CD4-positive, alpha-beta T cell treated with Interleukin-12 subunit alpha and Interleukin-12 subunit beta, for 1 hour (primary cell): ENCODE data around the gene IL27RA.
"Not testable (repeated sequence)": the region's sequence is repeated elsewhere in the genome, so short reads cannot be mapped to it uniquely, and the experiment has no call there.

Source experiments
- DNase-seq: peaks from one replicate; pipeline ENCODE4 v3.0.0-alpha.2; 2020

The IL27RA gene

GRCh38 chr19:14033946-14034345, 2.4 kb downstream of the IL27RA start:
- DNase-seq: no peak

DNA sequence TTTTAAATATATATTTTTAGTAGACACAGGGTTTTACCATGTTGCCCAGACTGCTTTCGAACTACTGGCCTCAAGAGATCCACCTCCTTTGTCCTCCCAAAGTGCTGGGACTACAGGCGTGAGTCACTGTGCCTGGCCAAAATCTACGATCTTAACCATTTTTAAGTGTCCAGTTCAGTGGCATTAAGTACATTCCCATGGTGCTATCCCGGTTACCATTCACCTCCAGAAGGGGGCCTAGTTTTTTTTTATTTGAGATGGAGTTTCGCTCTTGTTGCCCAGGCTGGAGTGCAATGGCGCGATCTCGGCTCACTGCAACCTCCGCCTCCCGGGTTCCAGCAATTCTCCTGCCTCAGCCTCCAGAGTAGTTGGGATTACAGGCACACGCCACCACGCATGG, 3.6 kb downstream of the IL27RA start:
- not testable (repeated sequence) for DNase-seq

GRCh38 chr19:14035706-14036105, 4.1 kb downstream of the IL27RA start:
- DNase-seq: no peak

GRCh38 chr19:14039181-14039580, 7.6 kb downstream of the IL27RA start:
- DNase-seq: no peak

DNA sequence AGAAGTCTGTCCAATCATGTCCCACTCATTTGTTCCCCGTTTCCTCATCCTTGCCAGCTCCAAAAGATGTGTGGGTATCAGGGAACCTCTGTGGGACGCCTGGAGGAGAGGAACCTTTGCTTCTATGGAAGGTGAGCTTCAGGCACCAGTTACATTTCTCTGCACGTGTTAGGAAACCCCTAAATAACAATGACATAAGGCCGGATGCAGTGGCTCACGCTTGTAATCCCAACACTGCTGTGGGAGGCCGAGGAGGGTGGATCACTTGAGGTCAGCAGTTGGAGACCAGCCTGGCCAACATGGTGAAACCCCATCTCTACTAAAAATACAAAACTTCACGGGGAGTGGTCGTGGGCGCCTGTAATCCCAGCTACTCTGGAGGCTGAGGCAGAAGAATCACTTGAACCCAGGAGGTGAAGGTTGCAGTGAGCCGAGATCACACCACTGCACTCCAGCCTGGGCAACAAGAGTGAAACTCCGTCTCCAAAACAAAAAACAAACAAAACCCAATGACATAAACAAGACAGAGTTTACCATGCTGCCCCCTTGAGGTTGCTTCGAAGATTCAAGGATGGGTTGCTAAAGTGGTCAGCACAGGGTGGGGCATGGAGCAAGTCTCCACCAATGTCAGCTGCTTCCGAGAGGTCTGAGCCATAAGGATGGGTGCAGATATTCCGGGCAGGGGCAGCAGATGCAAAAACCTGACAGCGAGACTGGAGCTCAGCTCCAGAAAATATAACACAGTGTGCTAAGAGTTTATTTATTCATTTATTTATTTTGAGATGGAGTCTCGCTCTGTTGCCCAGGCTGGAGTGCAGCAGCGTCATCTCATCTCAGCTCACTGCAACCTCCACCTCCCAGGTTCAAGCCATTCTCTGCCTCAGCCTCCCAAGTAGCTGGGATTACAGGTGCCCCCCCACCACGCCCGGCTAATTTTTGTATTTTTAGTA, 11.4 kb downstream of the IL27RA start:
- DNase-seq: peak; percentile 75

GRCh38 chr19:14047866-14048265, 16.3 kb downstream of the IL27RA start:
- not testable (repeated sequence) for DNase-seq

DNA sequence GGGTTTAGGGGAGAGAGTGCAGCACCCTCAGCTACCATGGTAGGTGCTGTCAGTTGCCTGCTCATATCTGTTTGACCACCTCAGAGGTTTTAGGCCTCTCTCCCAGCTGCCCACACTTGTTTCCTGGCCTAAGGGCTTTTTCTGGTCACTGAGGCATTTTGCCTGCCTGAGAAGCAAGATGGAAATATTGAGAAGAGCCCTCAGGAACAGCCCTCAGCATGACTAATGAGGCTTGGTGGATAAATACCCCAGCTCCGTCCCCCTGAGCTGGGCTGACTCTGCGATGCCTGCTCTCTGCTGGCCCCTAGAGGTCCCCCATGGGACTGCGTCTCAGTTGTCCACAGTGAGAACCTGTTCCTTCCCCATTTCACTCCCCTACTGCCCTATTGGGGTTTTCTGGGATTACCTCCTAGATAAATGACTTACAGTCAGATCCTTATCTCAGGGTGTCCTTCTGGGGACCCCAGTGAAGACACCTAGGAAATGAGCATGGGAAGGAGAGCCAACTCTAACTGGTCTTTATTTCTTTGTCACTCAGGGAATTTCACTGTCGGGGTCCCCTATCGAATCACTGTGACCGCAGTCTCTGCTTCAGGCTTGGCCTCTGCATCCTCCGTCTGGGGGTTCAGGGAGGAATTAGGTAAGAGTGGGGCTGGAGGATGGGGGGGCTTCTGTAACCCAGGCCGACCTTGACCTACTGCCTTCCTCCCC, 17.0 kb downstream of the IL27RA start:
- DNase-seq: peak; percentile 80

GRCh38 chr19:14050512-14050911, 18.9 kb downstream of the IL27RA start:
- DNase-seq: no peak

GRCh38 chr19:14050961-14051360, 19.4 kb downstream of the IL27RA start:
- not testable (repeated sequence) for DNase-seq

- DNase-seq: no peak
Measured at GRCh38 chr19:14051980-14052379, 20.4 kb downstream of the IL27RA start.

- DNase-seq: no peak
Measured at GRCh38 chr19:14052470-14052869, 20.9 kb downstream of the IL27RA start.

DNA sequence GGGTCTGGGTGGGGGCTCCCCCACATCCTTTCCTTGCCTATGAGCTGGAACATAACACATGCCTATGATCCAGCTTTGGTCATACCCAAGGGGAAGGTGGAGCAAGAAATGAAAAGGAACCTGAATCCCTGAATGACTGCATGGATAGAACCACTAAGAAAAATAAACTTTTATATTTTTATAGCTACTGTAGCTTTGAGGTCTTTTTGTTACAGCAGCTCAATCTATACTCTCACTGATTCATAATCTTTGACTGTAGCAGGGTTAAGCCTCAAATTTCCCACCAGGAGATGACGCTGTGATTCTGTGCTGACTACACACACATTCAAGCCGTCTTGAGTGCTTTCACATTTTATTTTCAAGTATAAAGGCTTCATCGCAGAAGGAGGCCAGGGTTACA, 21.5 kb downstream of the IL27RA start:
- no peak for DNase-seq

DNA sequence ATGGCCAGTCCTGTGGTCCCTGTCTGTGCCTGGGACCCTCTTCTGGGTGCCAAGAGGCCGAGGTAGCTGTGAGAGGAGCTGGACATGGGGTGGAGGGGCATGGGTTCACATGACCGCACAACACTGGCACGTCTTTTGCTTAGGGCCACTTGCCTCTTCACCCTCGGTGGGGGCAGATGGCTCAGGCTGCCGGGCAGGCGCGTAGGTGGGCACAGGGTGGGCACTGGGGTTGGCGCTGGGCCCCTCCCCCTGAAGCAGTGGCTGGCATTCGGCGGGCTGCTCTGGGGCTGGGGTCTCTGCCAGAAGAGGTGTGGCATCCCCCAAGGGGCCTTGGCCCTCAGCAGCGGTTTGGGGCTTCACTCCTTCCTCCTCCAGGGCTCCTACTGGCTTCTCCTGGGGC, 21.9 kb downstream of the IL27RA start:
- DNase-seq: no peak

GRCh38 chr19:14054099-14054498, 22.5 kb downstream of the IL27RA start:
- no peak for DNase-seq

DNA sequence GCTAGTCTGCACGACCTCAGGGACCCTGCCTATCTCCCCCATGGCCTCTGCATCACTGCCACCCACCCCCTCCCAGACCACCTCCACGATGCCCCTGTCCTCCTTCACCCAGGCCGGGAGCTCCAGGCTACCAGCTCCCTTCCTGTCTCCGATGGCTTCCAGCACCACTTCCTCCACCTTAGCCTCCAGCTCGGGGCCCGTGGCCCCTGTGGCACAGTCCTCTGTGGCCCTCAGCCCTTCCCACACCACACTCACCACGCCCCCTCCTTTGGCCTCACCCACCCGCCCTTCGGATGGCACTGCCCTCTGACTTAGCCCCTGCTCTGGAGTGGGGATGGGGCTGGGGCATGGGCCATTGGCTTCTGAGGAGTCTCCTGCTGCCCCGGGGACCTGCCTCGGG, 23.2 kb downstream of the IL27RA start:
- DNase-seq: no peak

DNA sequence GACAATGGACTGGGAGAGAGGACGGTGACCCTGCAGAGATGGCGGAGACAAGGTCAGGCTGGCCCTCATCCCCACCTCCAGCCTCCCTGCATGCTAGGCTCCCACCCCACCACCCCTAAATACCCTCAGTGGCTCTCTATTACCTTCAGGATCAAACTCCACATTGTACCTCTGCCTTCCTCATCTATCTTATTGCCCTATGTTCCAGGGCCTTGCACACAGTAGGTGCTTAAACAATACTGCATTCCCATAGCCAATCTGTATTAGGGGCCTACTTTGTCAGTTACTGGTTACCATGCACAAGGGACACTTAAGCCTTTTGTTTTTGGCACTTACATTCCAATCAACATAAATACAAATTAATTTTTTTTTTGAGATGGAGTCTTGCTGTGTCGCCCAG, 23.8 kb downstream of the IL27RA start:
- no peak for DNase-seq

GRCh38 chr19:14056069-14056666, 24.6 kb downstream of the IL27RA start:
- DNase-seq: no peak

GRCh38 chr19:14056741-14057356, 25.3 kb downstream of the IL27RA start:
- DNase-seq: no peak

DNA sequence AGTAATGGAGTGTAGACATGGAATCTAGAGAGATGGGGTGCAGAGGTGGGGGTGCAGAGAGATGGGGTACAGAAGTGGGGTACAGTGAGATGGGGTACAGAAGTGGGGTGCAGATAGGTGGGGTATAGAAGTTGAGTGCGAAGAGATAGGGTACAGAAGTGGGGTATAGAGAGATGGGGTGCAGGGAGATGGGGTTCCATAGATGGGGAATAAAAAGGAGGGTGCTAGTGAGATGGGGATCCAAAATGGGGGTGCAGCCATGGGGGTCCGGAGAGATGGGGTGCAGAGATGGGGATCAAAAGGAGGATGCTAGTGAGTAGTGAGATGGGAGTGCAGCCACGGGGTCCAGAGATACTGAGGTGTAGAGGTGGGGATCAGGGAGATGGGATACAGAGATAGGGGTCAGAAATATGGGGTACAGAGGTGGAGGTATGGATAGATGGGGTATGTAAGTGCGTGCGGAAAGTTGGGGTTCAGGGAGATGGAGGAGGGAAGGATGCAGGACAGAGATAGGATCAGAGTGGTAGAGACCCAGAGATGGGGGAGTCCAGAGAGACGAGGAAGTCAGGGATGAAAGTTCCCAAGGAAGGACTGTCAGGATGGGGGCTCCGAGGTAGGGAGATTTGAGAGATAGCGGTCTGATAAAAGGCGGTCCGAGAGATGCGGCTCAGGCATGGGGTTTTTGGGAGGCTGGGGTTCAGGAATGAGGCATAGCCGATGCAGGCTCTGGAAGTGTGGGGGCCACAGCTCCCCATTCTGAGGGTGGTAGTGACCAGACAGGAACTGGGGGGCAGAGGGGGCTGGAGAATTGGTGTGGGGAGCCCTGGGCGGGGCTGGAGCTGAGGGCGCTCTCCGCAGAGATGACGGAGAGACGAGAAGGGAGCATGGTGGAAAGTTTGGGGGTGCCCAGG, 26.9 kb downstream of the IL27RA start:
- no peak for DNase-seq

DNA sequence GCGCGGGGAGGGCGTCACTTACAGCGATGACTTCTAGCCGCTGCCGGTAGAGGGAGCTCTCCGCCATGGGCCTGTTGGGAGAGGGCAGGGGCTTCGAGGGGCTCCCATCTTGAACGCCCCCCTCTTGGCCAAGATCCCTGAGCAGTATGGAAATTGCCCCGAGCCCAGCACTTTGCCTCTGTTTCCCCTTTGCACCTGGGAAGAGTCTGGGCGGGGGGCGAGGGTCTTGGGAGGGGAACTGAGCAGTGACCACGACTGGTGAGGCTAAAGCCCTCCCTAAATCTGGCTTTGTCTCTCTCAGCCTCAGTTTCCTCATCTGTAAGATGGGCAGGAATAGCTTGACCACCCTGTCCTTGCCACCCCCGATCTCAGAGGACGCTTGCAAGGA, 27.5 kb downstream of the IL27RA start:
- DNase-seq: peak; percentile 51

DNA sequence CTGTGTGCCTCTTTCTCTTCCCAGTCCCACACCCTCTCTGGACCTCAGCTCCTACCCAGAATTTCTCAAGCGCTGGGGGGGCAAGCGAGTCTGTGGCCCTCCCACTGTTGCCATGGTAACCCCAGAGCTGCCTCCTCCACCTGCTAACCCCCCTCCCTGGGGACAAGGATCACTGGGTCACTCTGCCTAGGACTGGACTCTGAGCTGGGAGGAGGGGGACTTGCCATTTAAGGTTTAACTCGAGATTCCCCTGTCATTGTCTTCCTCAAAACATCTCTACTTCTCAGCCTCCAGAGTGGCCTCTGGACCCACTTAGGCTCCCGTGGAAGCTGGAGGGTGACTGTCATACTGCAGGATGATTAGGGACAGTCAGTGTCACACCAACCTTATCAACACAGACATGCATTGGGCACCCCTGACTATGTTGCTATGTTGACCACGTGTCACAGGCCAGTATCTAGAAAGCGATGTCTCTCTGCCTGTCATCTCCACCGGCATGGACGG, 28.1 kb downstream of the IL27RA start:
- no peak for DNase-seq
